MM.1S (cell line): ENCODE measurements around the gene SNCA.

Experiments used
- DNase-seq: peaks from one replicate; pipeline ENCODE4 v3.0.0-alpha.2; 2015
- H2AFZ ChIP-seq: fragments of 300-600 bp; sonication (generic); 2 replicates; pipeline ENCODE4 v1.6.0; 2016; ENCODE audit warnings: antibody characterized with exemption, low read length
- H3F3A ChIP-seq: fragments of 300-600 bp; sonication (generic); 2 replicates; pipeline ENCODE4 v1.6.1; 2016; ENCODE audit warnings: mild to moderate bottlenecking, antibody characterized with exemption, low read length, moderate library complexity, mixed read lengths; ENCODE audit not compliant: insufficient read depth
- H3K27ac ChIP-seq: fragments of 300-600 bp; sonication (generic); 2 replicates; pipeline ENCODE4 v1.5.1; 2016; ENCODE audit warnings: mild to moderate bottlenecking, low read length
- H3K27me3 ChIP-seq: fragments of 300-600 bp; sonication (generic); replicated peaks from 2 replicates; pipeline ENCODE4 v1.6.0; 2016; ENCODE audit warnings: low read length; ENCODE audit not compliant: insufficient read depth
- H3K36me3 ChIP-seq: fragments of 300-600 bp; sonication (generic); replicated peaks from 2 replicates; pipeline ENCODE4 v1.6.1; 2016; ENCODE audit warnings: mild to moderate bottlenecking, low read length, mixed read lengths; ENCODE audit not compliant: insufficient read depth
- H3K4me1 ChIP-seq: fragments of 300-600 bp; sonication (generic); 2 replicates; pipeline ENCODE4 v1.6.1; 2016; ENCODE audit warnings: low read length, mixed read lengths
- H3K4me2 ChIP-seq: fragments of 300-600 bp; sonication (generic); 2 replicates; pipeline ENCODE4 v1.6.0; 2016; ENCODE audit warnings: low read depth, low read length
- H3K4me3 ChIP-seq: fragments of 300-600 bp; sonication (generic); 2 replicates; pipeline ENCODE4 v1.5.1; 2016; ENCODE audit warnings: low read length, mixed read lengths
- H3K79me2 ChIP-seq: fragments of 300-600 bp; sonication (generic); 2 replicates; pipeline ENCODE4 v1.6.1; 2016; ENCODE audit warnings: mixed run types, low read length, mixed read lengths
- H3K9ac ChIP-seq: fragments of 300-600 bp; sonication (generic); 2 replicates; pipeline ENCODE4 v1.6.1; 2016; ENCODE audit warnings: low read length, mixed read lengths
- H3K9me2 ChIP-seq: fragments of 300-600 bp; sonication (generic); replicated peaks from 2 replicates; pipeline ENCODE4 v1.6.1; 2016; ENCODE audit warnings: mild to moderate bottlenecking, low read length, mixed read lengths; ENCODE audit not compliant: insufficient read depth
- H3K9me3 ChIP-seq: fragments of 300-600 bp; sonication (generic); replicated peaks from 2 replicates; pipeline ENCODE4 v1.6.1; 2016; ENCODE audit warnings: mild to moderate bottlenecking, low read length, mixed read lengths; ENCODE audit not compliant: insufficient read depth
- H4K20me1 ChIP-seq: fragments of 300-600 bp; sonication (generic); 2 replicates; pipeline ENCODE4 v1.6.1; 2016; ENCODE audit warnings: mild to moderate bottlenecking, low read length, moderate library complexity, mixed read lengths; ENCODE audit not compliant: insufficient read depth
- CTCF ChIP-seq: fragments of 300-600 bp; sonication (generic); IDR thresholded peaks from 2 replicates; pipeline ENCODE4 v1.5.1; 2016; ENCODE audit warnings: antibody characterized with exemption, low read length, mixed read lengths
- EZH2 ChIP-seq: fragments of 300-600 bp; sonication (generic); optimal IDR thresholded peaks from 2 replicates; pipeline ENCODE3; 2017; ENCODE audit warnings: low read depth, mild to moderate bottlenecking, antibody characterized with exemption, low read length, mixed read lengths
- EZH2phosphoT487 ChIP-seq: fragments of 300-600 bp; sonication (generic); IDR thresholded peaks from 2 replicates; pipeline ENCODE4 v1.6.1; 2018; ENCODE audit warnings: antibody characterized with exemption, low read length

The SNCA gene

GRCh38 chr4:89724716-89725115 lies 112.2 kb downstream of the SNCA start:
- Histone ChIP-seq H3K9me3 (no peaks in the 10 kb centered on the region), H3K79me2 (no peaks in the 10 kb centered on the region), H3F3A (no peaks in the 10 kb centered on the region), H3K9ac (no peak overlapping the region), H3K4me1 (no peaks in the 10 kb centered on the region), H3K4me2 (no peak overlapping the region), H3K9me2 (no peaks in the 10 kb centered on the region), H3K27me3 (no peaks in the 10 kb centered on the region), H3K4me3 (no peak overlapping the region), H3K36me3 (no peaks in the 10 kb centered on the region; the same call in 1 of the 2 replicates), H4K20me1 (no peaks in the 10 kb centered on the region), H3K27ac (no peak overlapping the region), H2AFZ (no peak overlapping the region)
- no peak for DNase-seq
- TF ChIP-seq EZH2phosphoT487: no peak
- no peak for TF ChIP-seq CTCF
- TF ChIP-seq EZH2: no peak

DNA sequence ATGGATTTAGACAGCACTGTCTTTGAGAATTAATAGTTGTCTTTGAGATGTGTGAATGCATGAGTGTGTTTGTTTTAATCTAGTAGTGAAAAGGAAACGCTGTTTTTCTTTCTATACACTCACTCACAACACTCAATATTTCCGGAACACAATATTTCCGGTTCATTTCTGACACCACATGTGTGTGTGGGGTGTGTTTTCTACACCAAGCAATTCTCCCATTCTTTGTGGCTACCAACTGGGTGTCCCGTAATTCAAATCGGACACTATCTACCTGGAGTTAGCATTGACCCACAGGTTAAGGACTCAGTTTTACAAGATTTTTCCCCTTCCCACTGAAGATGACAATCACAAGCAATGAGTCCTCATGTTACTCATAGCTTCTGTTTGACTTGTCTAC lies 113.9 kb downstream of the SNCA start:
- H3K27ac ChIP-seq: no peak overlapping the region
- H3K9me2 ChIP-seq: no peaks in the 10 kb centered on the region
- TF ChIP-seq CTCF (no peak), EZH2 (no peak)
- no peak overlapping the region for H3K9ac ChIP-seq
- H3K27me3 ChIP-seq: no peaks in the 10 kb centered on the region
- no peak for DNase-seq
- H3K4me2 ChIP-seq: no peak overlapping the region
- no peak overlapping the region for H2AFZ ChIP-seq
- H3K4me3 ChIP-seq: no peak overlapping the region
- H3F3A ChIP-seq: no peaks in the 10 kb centered on the region
- H3K9me3 ChIP-seq: no peaks in the 10 kb centered on the region
- no peaks in the 10 kb centered on the region for H3K4me1 ChIP-seq
- H3K36me3 ChIP-seq: no peaks in the 10 kb centered on the region; the same call in 1 of the 2 replicates
- H3K79me2 ChIP-seq: no peaks in the 10 kb centered on the region
- H4K20me1 ChIP-seq: no peaks in the 10 kb centered on the region

DNA sequence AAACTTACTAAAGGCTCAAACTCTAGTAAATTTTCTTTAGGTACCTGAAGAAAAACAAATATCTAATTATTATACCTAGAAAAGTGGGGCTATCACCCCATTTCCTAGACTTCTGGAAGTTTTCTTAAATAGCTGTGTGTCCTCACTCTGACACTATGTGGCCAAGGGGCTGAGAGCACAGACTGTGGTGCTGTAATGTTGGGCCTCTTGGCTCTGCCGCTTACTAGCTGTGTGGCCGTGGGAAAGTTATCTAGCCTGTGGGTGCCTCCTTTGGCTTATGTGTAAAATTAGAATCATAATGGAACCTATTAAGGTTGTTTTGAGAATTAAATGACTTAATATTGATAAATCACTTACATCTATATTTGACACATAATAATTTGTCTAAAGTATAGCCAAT lies 114.4 kb downstream of the SNCA start:
- no peak overlapping the region for H3K4me2 ChIP-seq
- H3K9me3 ChIP-seq: no peaks in the 10 kb centered on the region
- no peak overlapping the region for H3K4me3 ChIP-seq
- no peak for DNase-seq
- H2AFZ ChIP-seq: no peak overlapping the region
- H3K9ac ChIP-seq: no peak overlapping the region
- no peaks in the 10 kb centered on the region for H3K27me3 ChIP-seq
- H3F3A ChIP-seq: no peaks in the 10 kb centered on the region
- H3K79me2 ChIP-seq: no peaks in the 10 kb centered on the region
- TF ChIP-seq EZH2 (no peak), CTCF (no peak), EZH2phosphoT487 (no peak)
- no peaks in the 10 kb centered on the region; the same call in 1 of the 2 replicates for H3K36me3 ChIP-seq
- no peaks in the 10 kb centered on the region for H4K20me1 ChIP-seq
- no peaks in the 10 kb centered on the region for H3K4me1 ChIP-seq
- H3K27ac ChIP-seq: no peak overlapping the region
- H3K9me2 ChIP-seq: no peaks in the 10 kb centered on the region

- no peaks in the 10 kb centered on the region for H3K9me3 ChIP-seq
- no peaks in the 10 kb centered on the region for H3K4me1 ChIP-seq
- no peak overlapping the region for H3K27ac ChIP-seq
- H2AFZ ChIP-seq: no peak overlapping the region
- H3K27me3 ChIP-seq: no peaks in the 10 kb centered on the region
- H3K4me2 ChIP-seq: no peak overlapping the region
- no peak overlapping the region for H3K9ac ChIP-seq
- no peak overlapping the region for H3K4me3 ChIP-seq
- H3F3A ChIP-seq: no peaks in the 10 kb centered on the region
- TF ChIP-seq CTCF: no peak
- TF ChIP-seq EZH2phosphoT487: no peak
- no peak for TF ChIP-seq EZH2
- no peaks in the 10 kb centered on the region for H3K9me2 ChIP-seq
- no peak for DNase-seq
- H3K36me3 ChIP-seq: no peaks in the 10 kb centered on the region; the same call in 1 of the 2 replicates
- no peaks in the 10 kb centered on the region for H3K79me2 ChIP-seq
- no peaks in the 10 kb centered on the region for H4K20me1 ChIP-seq
Observed at GRCh38 chr4:89720981-89721380, 116.0 kb downstream of the SNCA start.
